ENCODE data around the gene IRAK3.

The IRAK3 gene

GRCh38 chr12:66243911-66244310 is 54.9 kb downstream of the IRAK3 start:
- TF ChIP-seq CTCF (IDR thresholded peaks at IDR 0.05): no peak

- TF ChIP-seq CTCF (IDR thresholded peaks at IDR 0.05): no peak
Measured at GRCh38 chr12:66244446-66244845, 55.4 kb downstream of the IRAK3 start.

- no peak for TF ChIP-seq CTCF (IDR thresholded peaks at IDR 0.05)
Measured at GRCh38 chr12:66247741-66248140, 58.7 kb downstream of the IRAK3 start.

DNA sequence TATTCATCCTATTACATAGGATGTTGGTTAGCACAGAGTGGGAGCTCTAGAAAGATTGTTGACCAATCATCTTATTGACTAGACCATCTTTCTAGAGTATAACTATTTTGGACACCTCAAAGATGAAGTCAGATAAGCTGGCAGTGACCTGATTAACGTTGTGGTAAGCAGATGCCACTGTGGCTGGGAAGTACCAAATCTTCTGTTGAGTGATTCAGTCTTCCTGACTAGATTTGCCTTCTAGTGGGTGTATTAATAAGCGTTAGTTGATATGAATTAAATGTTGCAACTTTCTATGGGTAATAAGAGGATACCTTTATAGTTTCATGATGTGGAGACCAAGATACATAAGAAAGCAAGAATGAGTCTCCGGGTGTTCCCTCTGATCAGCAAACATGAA is 62.0 kb downstream of the IRAK3 start:
- TF ChIP-seq CTCF (IDR thresholded peaks at IDR 0.05): no peak

DNA sequence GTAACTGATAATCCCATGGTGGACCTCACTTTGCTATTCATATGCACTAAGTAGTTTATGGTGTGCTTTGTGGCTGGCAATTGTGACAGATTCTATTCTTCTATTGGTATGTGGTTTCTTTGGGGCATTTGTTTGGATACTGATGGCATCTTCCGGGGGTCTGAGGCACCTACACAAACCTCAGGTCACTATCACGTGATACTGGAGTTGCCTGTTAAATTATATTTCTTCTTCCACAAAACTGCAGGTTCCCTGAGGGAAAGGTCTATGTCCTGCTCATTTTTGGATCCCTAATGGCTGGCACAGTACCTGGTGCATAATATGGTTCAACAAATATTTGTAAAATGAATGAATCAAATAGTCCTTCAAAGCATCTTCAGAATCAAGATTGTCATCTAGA is 63.8 kb downstream of the IRAK3 start:
- TF ChIP-seq CTCF (IDR thresholded peaks at IDR 0.05): no peak

DNA sequence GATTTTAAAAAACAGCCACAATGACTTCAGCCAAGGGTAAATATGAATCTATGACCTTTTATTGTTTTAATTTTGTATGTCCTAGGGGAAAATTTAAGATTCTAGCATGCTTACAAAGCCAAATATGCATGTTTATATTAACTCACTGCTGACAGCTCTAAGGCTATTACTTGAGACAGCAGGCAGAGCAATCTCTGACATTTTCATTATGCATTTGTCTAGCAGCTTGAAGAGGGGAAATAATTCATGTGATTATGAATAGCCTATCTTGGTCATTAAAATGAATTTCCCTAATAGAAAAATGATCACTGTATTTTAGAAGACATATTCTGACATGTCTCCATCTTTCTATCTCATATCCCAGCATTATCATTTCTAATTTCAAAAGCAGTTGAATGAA is 66.7 kb downstream of the IRAK3 start:
- TF ChIP-seq CTCF (IDR thresholded peaks at IDR 0.05): no peak

- no peak for TF ChIP-seq CTCF (IDR thresholded peaks at IDR 0.05)
Measured at GRCh38 chr12:66258011-66258410, 69.0 kb downstream of the IRAK3 start.

DNA sequence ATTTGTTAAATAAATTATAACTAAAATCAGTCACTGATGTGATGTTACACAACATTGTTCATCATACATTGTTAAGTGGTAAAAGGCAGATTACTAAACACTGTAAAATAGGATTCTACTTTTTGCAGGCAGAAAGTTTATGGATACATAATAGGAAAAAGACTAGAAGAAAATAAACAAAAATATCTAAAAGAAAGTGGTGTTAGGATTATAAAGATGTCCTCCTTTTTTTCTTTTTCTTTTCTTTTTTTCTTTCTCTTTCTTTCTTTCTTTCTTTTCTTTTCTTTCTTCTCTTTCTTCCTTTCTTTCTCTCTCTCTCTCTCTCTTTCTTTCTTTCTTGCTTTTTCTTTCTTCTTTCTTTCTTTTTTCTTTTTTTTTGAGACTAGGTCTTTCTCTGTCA is 73.7 kb downstream of the IRAK3 start:
- TF ChIP-seq CTCF (IDR thresholded peaks at IDR 0.05): no peak
